NCI-H526 (cell line): ENCODE measurements around the gene MADCAM1.
A peak's percentile ranks its signal among the peaks of the same experiment; 100 is the strongest.

ENCODE experiments used
- DNase-seq, 2 experiments: peaks; one replicate each; lab custom pipeline; 2025; lab: John Stamatoyannopoulos, UW

Gene MADCAM1

GRCh38 chr19:532561-533363 is 36.5 kb downstream of the MADCAM1 start:
- DNase-seq = peak in 1 of 2 experiments; percentile 61

DNA sequence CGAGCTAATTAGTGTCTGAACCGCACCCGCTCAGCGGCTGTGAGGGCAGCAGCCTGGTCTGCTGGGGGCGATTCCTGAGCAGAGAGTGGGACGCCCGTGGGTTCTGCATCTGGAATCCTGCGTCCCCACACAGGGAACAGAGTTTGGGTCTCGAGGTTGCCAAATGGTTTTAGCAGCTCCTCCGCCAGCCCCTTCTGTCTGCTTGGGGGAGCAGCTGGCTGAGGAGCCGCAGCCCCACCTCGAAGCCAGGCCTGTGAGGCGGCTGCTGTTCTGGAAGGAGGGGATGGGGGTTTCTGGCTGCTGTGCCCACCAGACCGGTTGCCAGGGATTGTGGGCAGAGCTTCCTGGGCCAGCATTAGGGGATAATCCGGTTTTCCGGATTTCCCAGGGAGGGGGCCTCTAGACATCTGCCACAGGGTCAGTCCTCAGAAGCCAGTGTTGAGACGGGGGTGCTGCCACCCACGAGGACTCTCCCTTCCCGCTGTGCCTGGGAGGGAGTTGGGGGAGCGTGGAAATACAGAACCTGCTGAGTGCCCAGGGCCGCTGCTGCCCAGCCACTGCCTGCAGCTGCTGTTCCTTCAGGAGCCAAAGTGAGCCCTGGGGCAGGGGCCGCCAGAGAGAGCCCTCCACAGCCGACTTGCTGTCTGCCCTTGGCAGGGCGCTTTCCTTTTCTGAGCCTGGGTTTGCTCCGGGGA is 37.2 kb downstream of the MADCAM1 start:
- no peak for DNase-seq

GRCh38 chr19:534088-534487 is 37.8 kb downstream of the MADCAM1 start:
- no peak for DNase-seq

- no peak for DNase-seq
Measured at GRCh38 chr19:535017-535835, 38.9 kb downstream of the MADCAM1 start.

DNA sequence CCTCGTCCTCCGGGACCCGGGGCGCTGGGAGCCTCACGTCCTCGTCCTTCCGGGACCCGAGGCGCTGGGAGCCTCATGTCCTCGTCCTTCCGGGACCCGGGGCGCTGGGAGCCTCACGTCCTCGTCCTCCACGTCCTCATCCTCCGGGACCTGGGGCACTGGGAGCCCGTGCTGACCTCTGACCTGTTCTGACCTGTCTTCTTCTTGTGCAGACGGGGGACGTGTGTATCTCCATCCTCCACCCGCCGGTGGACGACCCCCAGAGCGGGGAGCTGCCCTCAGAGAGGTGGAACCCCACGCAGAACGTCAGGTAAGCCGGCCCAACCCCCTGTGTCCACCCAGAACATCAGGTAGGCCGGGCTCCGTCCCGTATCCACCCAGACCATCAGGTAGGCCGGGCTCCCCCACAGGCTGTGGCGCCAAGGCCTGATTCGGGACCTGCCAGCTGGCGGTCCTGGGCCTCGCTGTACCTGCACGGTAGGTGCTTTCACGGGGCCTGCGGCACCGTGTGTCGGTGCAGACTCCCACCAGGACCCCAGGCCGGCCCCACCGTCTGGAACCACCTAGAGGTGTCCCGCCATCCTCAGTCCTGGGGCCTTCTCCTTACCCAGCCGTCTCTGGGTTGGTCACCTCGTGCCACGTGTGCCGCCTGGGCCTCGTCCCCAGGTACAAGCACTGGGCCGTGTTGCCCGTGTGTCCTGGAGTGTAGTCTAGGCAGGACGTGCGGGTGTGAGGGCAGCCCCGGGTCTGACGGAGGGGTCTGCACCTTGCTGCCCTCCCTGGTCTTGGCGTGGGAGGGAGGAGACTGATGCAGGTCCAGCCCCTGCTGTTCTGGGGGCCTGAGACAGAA is 40.0 kb downstream of the MADCAM1 start:
- no peak for DNase-seq

- no peak for DNase-seq
Measured at GRCh38 chr19:536881-537404, 40.7 kb downstream of the MADCAM1 start.

- no peak for DNase-seq
Measured at GRCh38 chr19:538641-539428, 42.5 kb downstream of the MADCAM1 start.

GRCh38 chr19:539429-540030 is 43.2 kb downstream of the MADCAM1 start:
- DNase-seq = no peak

DNA sequence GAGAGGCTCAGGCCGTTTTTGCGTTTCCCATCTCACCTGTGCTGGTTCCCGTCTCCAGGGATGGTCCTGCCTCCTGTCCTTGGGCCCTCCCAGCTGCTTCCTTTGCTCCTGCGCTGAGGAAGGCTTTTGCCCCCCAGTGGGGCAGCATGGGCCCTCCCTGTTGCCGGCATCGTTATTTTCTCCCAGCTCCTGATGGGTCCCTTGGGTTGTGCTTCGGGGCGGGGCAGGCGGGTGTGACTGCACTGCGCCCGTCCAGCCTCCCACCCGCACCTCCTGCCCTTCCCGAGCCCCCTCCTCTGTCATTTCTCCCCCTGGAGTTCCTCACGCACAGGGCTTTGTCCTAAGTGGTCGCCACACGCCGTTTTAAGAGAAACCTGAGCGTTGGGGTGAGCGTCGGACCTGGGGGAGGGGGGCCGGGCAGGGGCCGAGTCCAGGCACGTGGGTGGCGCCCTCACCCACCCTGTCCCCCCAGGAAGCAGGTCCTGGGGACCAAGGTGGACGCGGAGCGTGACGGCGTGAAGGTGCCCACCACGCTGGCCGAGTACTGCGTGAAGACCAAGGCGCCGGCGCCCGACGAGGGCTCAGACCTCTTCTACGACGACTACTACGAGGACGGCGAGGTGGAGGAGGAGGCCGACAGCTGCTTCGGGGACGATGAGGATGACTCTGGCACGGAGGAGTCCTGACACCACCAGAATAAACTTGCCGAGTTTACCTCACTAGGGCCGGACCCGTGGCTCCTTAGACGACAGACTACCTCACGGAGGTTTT is 44.8 kb downstream of the MADCAM1 start:
- no peak for DNase-seq

GRCh38 chr19:541699-542098 is 45.4 kb downstream of the MADCAM1 start:
- no peak for DNase-seq

- no peak for DNase-seq
Measured at GRCh38 chr19:542173-542866, 46.0 kb downstream of the MADCAM1 start.

DNA sequence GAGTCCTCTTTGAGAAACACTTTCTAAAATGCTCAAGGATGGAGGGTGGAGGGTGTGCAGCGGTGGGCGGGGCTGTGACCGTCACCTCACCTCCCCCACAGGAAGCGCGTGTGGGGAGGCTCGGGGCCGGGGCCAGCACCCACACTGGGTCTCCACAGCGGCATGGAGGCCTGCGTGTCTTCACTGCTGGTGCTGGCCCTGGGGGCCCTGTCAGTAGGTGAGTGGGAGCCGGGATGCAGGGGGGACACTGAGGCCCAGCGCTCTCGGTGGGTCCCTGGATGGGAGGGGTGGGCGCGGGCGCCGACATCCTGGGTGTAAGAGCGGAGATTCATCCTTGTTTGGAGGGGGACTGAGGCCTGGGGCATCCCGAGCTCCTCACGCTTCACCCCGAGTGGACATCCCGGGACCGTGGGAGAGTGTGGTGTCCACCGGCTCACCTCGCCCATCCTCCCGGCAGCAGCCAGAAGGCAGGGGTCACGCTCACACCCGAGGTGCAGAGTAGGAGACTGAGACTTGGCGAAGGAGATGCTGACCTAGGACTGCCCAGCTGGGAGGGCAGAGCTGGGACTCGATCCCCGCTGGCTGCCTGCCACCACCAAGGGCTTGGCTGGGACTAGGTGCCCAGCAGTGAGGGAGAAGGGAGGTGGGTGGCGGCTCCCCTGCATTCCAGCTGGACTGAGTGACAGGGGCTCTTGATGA is 47.8 kb downstream of the MADCAM1 start, which contains the start of gene GZMM:
GZMM (plus strand) TSS at position 144 of the 699 bp plus-strand sequence; CDS start at position 163, 19 bp downstream.
- no peak for DNase-seq

DNA sequence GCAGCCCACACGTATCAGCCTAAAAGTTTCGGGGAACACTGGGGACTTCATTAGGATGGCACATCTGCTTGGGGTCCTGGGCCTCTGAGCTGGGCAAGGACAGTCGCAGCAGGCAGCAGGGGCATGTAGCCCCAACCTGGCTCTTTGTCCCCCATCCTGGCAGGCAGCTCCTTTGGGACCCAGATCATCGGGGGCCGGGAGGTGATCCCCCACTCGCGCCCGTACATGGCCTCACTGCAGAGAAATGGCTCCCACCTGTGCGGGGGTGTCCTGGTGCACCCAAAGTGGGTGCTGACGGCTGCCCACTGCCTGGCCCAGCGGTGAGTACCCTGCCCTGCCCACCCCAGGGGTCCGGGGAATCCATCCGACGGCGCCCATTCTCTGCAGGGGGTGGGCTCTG is 50.8 kb downstream of the MADCAM1 start:
- DNase-seq = no peak

GRCh38 chr19:547836-548720 is 51.8 kb downstream of the MADCAM1 start:
- DNase-seq = no peak

- no peak for DNase-seq
Measured at GRCh38 chr19:548886-549830, 52.9 kb downstream of the MADCAM1 start.

- DNase-seq = no peak
Measured at GRCh38 chr19:554817-555216, 58.5 kb downstream of the MADCAM1 start.
